HEK293 (cell line): ENCODE results near the gene LGSN.

Experiments used
- CTCF ChIP-seq: fragments of 450-650 bp; formaldehyde crosslinking; IDR thresholded peaks from 2 replicates; pipeline ENCODE4 v1.5.1; 2016; ENCODE audit warnings: missing biosample characterization, missing genetic modification characterization
- SP2 ChIP-seq: fragments of 450-650 bp; formaldehyde crosslinking; IDR thresholded peaks from 2 replicates; pipeline ENCODE4 v1.5.1; 2016; ENCODE audit warnings: missing biosample characterization, missing genetic modification characterization
- ZBTB44 ChIP-seq: fragments of 450-650 bp; IDR thresholded peaks from 2 replicates; pipeline ENCODE4 v1.5.1; 2018; ENCODE audit warnings: missing biosample characterization, mild to moderate bottlenecking, missing genetic modification characterization
- ZNF175 ChIP-seq: fragments of 450-650 bp; formaldehyde crosslinking; IDR thresholded peaks from 2 replicates; pipeline ENCODE4 v1.5.1; 2016; ENCODE audit warnings: missing biosample characterization, missing genetic modification characterization
- ZNF274 ChIP-seq, 2 experiments: fragments of 200-500 bp in 1 of 2; fragments of 450-650 bp in 1 of 2; sonication (Bioruptor generic) in 1 of 2; formaldehyde crosslinking in 1 of 2; IDR thresholded peaks; 2 replicates each; pipeline versions ENCODE4 v1.5.1 to v1.6.1; 2014 to 2016; ENCODE audit warnings: borderline replicate concordance in 1 of 2, inconsistent platforms in 1 of 2, low read length in 1 of 2, missing biosample characterization in 1 of 2, missing genetic modification characterization in 1 of 2
- ZNF280D ChIP-seq: fragments of 450-650 bp; formaldehyde crosslinking; IDR thresholded peaks from 2 replicates; pipeline ENCODE4 v1.5.1; 2016; ENCODE audit warnings: missing biosample characterization, missing genetic modification characterization
- ZNF488 ChIP-seq: fragments of 450-650 bp; formaldehyde crosslinking; IDR thresholded peaks from 2 replicates; pipeline ENCODE4 v1.5.1; 2016; ENCODE audit warnings: missing biosample characterization, missing genetic modification characterization
- ZNF600 ChIP-seq: fragments of 450-650 bp; formaldehyde crosslinking; IDR thresholded peaks from 2 replicates; pipeline ENCODE4 v1.5.1; 2016; ENCODE audit warnings: missing biosample characterization, missing genetic modification characterization

- no peak for TF ChIP-seq ZNF488 (tag by site-specific recombination)
- no peak for TF ChIP-seq ZNF274 (IDR thresholded peaks at IDR 0.05; ENCODE audit: low read length)
- TF ChIP-seq ZNF274 (tag by site-specific recombination; IDR thresholded peaks at IDR 0.05; ENCODE audit: borderline replicate concordance) = no peak
- no peak for TF ChIP-seq ZNF280D (tag by site-specific recombination)
- TF ChIP-seq ZNF175 = no peak
- TF ChIP-seq CTCF = no peak
- no peak for TF ChIP-seq ZNF600 (tag by site-specific recombination)
- no peak for TF ChIP-seq SP2
- no peak for TF ChIP-seq ZBTB44 (tag by site-specific recombination)
Measured at GRCh38 chr6:63280639-63281180, 39.1 kb downstream of the LGSN start.
